GM21367 (cell line): ENCODE results near the gene PRKAG1.

Experiments
- ATAC-seq: cut with Tn5 transposase; IDR thresholded peaks from one replicate; pipeline ENCODE4 v1.9.1; 2021; ENCODE audit not compliant: unreplicated experiment

Gene PRKAG1

GRCh38 chr12:49032679-49033447 is 14.3 kb upstream of the PRKAG1 start:
- ATAC-seq: no peak

- ATAC-seq: no peak
Observed at GRCh38 chr12:49032276-49032675, 13.7 kb upstream of the PRKAG1 start.

- ATAC-seq: no peak
Observed at GRCh38 chr12:49031573-49032161, 13.1 kb upstream of the PRKAG1 start.

GRCh38 chr12:49030714-49031572 is 12.4 kb upstream of the PRKAG1 start:
- no peak for ATAC-seq

GRCh38 chr12:49030119-49030518 is 11.5 kb upstream of the PRKAG1 start:
- ATAC-seq: no peak

- no peak for ATAC-seq
Observed at GRCh38 chr12:49028666-49029275, 10.2 kb upstream of the PRKAG1 start.

GRCh38 chr12:49027846-49028555 is 9.4 kb upstream of the PRKAG1 start:
- ATAC-seq: no peak

GRCh38 chr12:49026678-49027480 is 8.3 kb upstream of the PRKAG1 start:
- ATAC-seq: no peak

- no peak for ATAC-seq
Observed at GRCh38 chr12:49026101-49026500, 7.5 kb upstream of the PRKAG1 start.

GRCh38 chr12:49025463-49025862 is 6.9 kb upstream of the PRKAG1 start:
- no peak for ATAC-seq

- ATAC-seq: no peak
Observed at GRCh38 chr12:49024543-49024942, 6.0 kb upstream of the PRKAG1 start.

GRCh38 chr12:49023812-49024211 is 5.2 kb upstream of the PRKAG1 start:
- ATAC-seq: no peak

- ATAC-seq: no peak
Observed at GRCh38 chr12:49022558-49023178, 4.1 kb upstream of the PRKAG1 start.

GRCh38 chr12:49021292-49021915 is 2.8 kb upstream of the PRKAG1 start:
- ATAC-seq: no peak

- no peak for ATAC-seq
Observed at GRCh38 chr12:49020441-49020840, 1.9 kb upstream of the PRKAG1 start.

- no peak for ATAC-seq
Observed at GRCh38 chr12:49019443-49020324, 1.1 kb upstream of the PRKAG1 start.

GRCh38 chr12:49019120-49019430 is 499 bp upstream of the PRKAG1 start:
- no peak for ATAC-seq

GRCh38 chr12:49017891-49018260 is 700 bp downstream of the PRKAG1 start:
- peak; percentile 5 for ATAC-seq
